ENCODE results near the gene NDUFS5.

The NDUFS5 gene

GRCh38 chr1:39021426-39021825, 4.7 kb upstream of the NDUFS5 start:
- no peak for DNase-seq (ENCODE audit: low read depth)
- no peak for TF ChIP-seq CTCF (IDR thresholded peaks at IDR 0.05; ENCODE audit: control insufficient read depth, insufficient read depth, low read depth, low read length, missing control alignments)
- H3K4me3 ChIP-seq (ENCODE audit: control insufficient read depth, low read depth, low read length), result no peak overlapping the region

GRCh38 chr1:39023140-39023539, 3.0 kb upstream of the NDUFS5 start:
- no peak overlapping the region for H3K4me3 ChIP-seq (ENCODE audit: control insufficient read depth, low read depth, low read length)
- no peak for TF ChIP-seq CTCF (IDR thresholded peaks at IDR 0.05; ENCODE audit: control insufficient read depth, insufficient read depth, low read depth, low read length, missing control alignments)
- DNase-seq (ENCODE audit: low read depth), result no peak

GRCh38 chr1:39026866-39027507, 837 bp downstream of the NDUFS5 start:
- peak overlapping the region; percentile 70 for H3K4me3 ChIP-seq (ENCODE audit: control insufficient read depth, low read depth, low read length)
- TF ChIP-seq CTCF (IDR thresholded peaks at IDR 0.05; ENCODE audit: control insufficient read depth, insufficient read depth, low read depth, low read length, missing control alignments), result no peak
- no peak for DNase-seq (ENCODE audit: low read depth)

GRCh38 chr1:39034114-39034654, 8.0 kb downstream of the NDUFS5 start:
- H3K4me3 ChIP-seq (ENCODE audit: control insufficient read depth, low read depth, low read length), result no peak overlapping the region
- TF ChIP-seq CTCF (IDR thresholded peaks at IDR 0.05; ENCODE audit: control insufficient read depth, insufficient read depth, low read depth, low read length, missing control alignments), result no peak
- no peak for DNase-seq (ENCODE audit: low read depth)

- TF ChIP-seq CTCF (IDR thresholded peaks at IDR 0.05; ENCODE audit: control insufficient read depth, insufficient read depth, low read depth, low read length, missing control alignments), result no peak
- DNase-seq (ENCODE audit: low read depth), result no peak
Measured at GRCh38 chr1:39036678-39037077, 10.5 kb downstream of the NDUFS5 start.

GRCh38 chr1:39043513-39043912, 17.4 kb downstream of the NDUFS5 start:
- no peak overlapping the region for H3K4me3 ChIP-seq (ENCODE audit: control insufficient read depth, low read depth, low read length)
- no peak for DNase-seq (ENCODE audit: low read depth)
- TF ChIP-seq CTCF (IDR thresholded peaks at IDR 0.05; ENCODE audit: control insufficient read depth, insufficient read depth, low read depth, low read length, missing control alignments), result no peak

More at GRCh38 chr1:39036678-39037077, 10.5 kb downstream of the NDUFS5 start:
- no peak overlapping the region for H3K4me3 ChIP-seq (ENCODE audit: control insufficient read depth, low read depth, low read length)
